Measurements from ENCODE around the gene PARVB. TPM values are rescaled to one million over a fixed set of nuclear protein-coding genes. Genes with fewer than 3 reads are reported as not detected.

PARVB gene
- total RNA-seq, 4 donors from 2014 or later, result 27.7 to 88.5 (median 41.7) TPM

DNA sequence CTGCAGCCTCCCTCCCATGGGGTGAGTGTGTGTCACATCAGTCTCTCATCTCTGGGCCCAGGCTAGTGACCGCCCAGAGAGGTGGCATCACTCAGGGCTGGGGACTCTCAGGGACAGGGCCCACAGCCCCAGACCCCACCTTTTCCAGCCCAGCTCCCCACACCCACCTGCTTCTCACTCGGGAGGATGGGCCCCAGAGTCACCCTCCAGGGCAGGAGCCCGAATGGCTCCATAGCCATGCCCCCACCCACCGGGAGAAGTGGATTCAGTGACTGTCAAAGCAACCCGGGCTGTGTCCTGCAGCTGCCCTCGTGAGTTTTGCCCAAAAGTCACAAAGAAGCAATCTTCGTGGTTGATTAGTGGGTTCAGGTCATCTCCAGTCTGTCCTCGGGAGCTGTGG, 182.6 kb downstream of the PARVB start:
- no peaks in the 10 kb centered on the region for H3K27me3 ChIP-seq
- no peak overlapping the region for H3K27ac ChIP-seq
- H3K4me3 ChIP-seq, result no peak overlapping the region
- no peak for TF ChIP-seq POLR2A (IDR thresholded peaks at IDR 0.05)
- TF ChIP-seq, protein P1, sequence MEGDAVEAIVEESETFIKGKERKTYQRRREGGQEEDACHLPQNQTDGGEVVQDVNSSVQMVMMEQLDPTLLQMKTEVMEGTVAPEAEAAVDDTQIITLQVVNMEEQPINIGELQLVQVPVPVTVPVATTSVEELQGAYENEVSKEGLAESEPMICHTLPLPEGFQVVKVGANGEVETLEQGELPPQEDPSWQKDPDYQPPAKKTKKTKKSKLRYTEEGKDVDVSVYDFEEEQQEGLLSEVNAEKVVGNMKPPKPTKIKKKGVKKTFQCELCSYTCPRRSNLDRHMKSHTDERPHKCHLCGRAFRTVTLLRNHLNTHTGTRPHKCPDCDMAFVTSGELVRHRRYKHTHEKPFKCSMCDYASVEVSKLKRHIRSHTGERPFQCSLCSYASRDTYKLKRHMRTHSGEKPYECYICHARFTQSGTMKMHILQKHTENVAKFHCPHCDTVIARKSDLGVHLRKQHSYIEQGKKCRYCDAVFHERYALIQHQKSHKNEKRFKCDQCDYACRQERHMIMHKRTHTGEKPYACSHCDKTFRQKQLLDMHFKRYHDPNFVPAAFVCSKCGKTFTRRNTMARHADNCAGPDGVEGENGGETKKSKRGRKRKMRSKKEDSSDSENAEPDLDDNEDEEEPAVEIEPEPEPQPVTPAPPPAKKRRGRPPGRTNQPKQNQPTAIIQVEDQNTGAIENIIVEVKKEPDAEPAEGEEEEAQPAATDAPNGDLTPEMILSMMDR (IDR thresholded peaks at IDR 0.05), result no peak
- no peaks in the 10 kb centered on the region for H3K36me3 ChIP-seq
- DNase-seq, result no peak
- H3K9me3 ChIP-seq, result no peaks in the 10 kb centered on the region
- peaks cover 0 to 6% of the 10 kb centered on the region in 2 donors for H3K4me1 ChIP-seq
- intact Hi-C loops (cut with DNase I; ENCODE audit: low total_unique reads), result no loop called here

DNA sequence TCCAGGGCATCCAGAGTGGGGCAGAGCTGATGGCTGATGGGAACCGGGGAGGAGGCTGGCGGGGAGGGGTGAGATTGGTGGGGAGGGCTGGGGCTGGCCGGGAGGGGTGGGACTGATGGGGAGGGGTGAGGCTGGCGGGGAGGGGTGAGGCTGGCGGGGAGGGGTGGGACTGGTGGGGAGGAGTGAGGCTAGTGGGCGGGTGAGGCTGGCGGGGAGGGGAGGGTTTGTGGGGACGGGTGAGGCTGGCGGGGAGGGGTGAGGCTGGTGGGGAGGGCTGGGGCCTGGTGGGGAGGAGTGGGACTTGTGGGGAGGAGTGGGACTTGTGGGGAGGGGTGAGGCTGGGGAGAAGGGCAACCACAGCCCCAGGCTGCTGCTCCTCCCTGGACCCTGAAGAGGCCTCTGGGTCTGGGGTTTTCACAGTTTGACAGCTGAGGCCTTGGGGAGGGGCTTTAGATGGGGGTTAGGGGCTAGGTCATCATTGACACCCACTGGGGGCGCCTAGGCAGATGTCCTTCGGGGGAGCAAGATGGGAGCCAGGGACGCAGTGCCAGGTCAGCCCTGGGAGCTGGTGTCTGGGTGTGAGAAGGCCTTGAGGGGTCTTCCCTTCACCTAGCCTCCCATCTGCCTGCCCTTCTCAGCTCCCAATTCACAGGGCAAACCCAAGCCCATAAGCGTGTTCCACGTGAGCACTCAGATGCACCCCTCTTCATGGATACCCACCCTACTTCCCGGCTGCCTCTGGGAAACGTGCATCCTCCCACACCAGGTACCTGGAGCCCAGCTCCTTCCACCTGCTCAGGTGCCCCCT, 183.3 kb downstream of the PARVB start:
- H3K36me3 ChIP-seq, result no peaks in the 10 kb centered on the region
- H3K27ac ChIP-seq, result no peak overlapping the region
- no peaks in the 10 kb centered on the region for H3K9me3 ChIP-seq
- intact Hi-C loops (cut with DNase I; ENCODE audit: low total_unique reads), result no loop called here
- no peaks in the 10 kb centered on the region for H3K27me3 ChIP-seq
- no peaks in the 10 kb centered on the region for H3K4me1 ChIP-seq
- TF ChIP-seq, protein P1 (IDR thresholded peaks at IDR 0.05), result no peak
- TF ChIP-seq POLR2A (IDR thresholded peaks at IDR 0.05), result no peak
- H3K4me3 ChIP-seq, result no peak overlapping the region
- DNase-seq, result no peak

DNA sequence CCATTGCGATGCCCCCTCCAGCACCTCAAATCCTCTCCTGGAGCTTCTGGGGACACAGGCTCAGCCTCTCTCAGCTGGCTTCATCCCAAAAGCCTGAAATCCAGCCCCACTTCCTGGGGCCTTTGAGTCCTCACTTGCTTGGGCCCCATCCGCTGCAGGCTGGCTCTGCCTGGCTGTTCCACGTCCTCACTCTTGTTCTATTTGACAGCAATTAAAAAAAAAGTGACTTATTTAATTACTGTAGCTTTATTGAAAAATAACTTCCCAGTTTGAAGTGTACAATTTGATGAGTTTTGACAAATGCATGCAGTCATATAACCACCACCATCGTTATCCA, 183.8 kb downstream of the PARVB start:
- H3K4me3 ChIP-seq, result no peak overlapping the region
- H3K27me3 ChIP-seq, result no peaks in the 10 kb centered on the region
- H3K4me1 ChIP-seq, result no peaks in the 10 kb centered on the region
- TF ChIP-seq, protein P1 (IDR thresholded peaks at IDR 0.05), result no peak
- no peak for TF ChIP-seq POLR2A (IDR thresholded peaks at IDR 0.05)
- no peak for DNase-seq
- H3K9me3 ChIP-seq, result no peaks in the 10 kb centered on the region
- intact Hi-C loops (cut with DNase I; ENCODE audit: low total_unique reads), result no loop called here
- H3K36me3 ChIP-seq, result no peaks in the 10 kb centered on the region
- no peak overlapping the region for H3K27ac ChIP-seq

DNA sequence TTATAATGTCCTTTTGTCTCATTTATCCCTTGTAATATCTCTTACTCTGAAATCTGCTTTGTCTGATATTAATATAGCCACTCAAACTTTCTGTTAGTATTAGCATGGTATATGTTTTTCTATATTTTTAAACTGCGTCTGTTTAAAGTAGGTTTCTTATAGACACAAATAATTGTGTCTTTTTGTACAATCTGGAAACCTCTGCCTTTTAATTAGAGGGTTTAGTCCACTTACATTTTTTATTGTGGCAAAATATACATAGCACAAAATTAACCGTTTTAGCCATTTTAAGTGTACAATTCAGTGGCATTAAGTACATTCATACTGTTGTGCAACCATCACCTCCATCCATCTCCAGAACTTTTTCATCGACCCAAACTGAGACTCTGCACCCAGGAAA, 185.2 kb downstream of the PARVB start:
- Histone ChIP-seq H3K4me1 (no peaks in the 10 kb centered on the region), H3K27ac (no peak overlapping the region), H3K36me3 (no peaks in the 10 kb centered on the region), H3K4me3 (no peak overlapping the region), H3K27me3 (no peaks in the 10 kb centered on the region), H3K9me3 (no peaks in the 10 kb centered on the region)
- intact Hi-C loops (cut with DNase I; ENCODE audit: low total_unique reads), result no loop called here
- TF ChIP-seq, protein P1 (IDR thresholded peaks at IDR 0.05), result no peak
- TF ChIP-seq POLR2A (IDR thresholded peaks at IDR 0.05), result no peak
- no peak for DNase-seq

DNA sequence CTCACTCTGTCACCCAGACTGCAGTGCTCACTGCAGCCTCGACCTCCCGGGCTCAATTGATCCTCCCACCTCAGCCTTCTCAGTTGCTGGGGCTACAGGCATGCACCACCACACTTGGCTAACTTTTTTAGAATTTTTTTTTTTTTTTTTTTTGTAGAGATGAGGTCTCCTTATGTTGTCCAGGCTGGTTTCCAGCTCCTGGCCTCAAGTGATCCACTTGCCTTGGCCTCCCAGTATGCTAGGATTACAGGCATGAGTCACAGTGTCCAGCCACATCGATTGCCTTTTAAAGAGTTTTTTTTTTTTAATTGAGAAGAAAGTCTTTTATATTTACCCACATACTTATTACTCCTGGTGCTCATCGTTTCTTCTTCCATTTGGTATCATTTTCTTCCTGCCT, 186.6 kb downstream of the PARVB start:
- no peak for TF ChIP-seq POLR2A (IDR thresholded peaks at IDR 0.05)
- TF ChIP-seq, protein P1 (IDR thresholded peaks at IDR 0.05), result no peak
- Histone ChIP-seq H3K4me3 (no peak overlapping the region), H3K27ac (no peak overlapping the region), H3K9me3 (no peaks in the 10 kb centered on the region), H3K4me1 (no peaks in the 10 kb centered on the region), H3K27me3 (no peaks in the 10 kb centered on the region), H3K36me3 (no peaks in the 10 kb centered on the region)
- intact Hi-C loops (cut with DNase I; ENCODE audit: low total_unique reads), result no loop called here
- no peak for DNase-seq

All from uterus (tissue), 4 donors.